Measurements from ENCODE around the gene MAP3K12.
"Not testable (repeated sequence)": the region's sequence is repeated elsewhere in the genome, so short reads cannot be mapped to it uniquely, and the experiment has no call there.

The MAP3K12 gene

DNA sequence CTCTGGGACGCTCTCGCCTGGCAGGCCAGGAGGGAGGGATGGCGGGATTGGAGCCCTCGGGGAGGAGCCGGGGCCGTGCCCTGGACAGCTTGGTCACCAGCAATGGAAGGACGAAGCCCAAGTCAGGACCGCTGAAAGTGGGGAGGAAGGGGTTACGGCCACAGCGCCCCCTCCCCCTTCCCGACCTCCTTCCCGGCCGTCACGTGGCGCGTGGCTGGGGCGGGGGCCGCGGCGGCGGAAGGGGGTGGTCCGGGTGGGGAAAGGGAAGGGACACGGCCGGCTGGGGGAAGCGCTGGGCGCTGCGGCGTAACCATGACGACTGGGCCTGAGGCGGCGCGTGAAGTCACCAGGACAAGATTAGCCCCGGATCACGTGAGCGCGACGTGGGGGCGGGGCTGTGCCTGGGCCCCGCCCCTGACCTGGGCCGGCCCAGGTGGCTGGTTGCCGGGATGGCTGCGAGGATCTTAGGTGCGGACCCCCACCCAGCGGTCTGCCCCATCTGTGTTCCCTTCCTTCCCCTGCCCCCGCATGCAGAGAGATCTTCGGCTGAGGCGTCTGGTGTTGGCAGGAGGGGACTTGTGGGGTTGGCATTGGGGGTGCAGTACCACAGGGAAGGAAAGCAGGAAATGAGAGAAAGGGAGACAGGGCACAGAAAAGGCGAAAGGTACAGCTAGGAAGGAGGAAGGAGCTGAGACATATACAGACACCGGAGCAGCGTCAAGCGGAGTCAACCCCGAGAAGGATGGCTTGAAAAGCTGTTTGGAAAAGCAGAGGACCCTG is 6.2 kb downstream of the MAP3K12 start:
- CTCF ChIA-PET = interaction anchor here (1.0 to 1.1 kb wide), 4 partner anchors 11 to 16 kb away, joined by 3 to 5 read pairs (median 4); no protein-coding TSS in a partner anchor
- Mint-ChIP-seq H3K27me3 (no peaks in the 10 kb centered on the region), H3K36me3 (peaks cover 7% of the 10 kb centered on the region), H3K27ac (peak overlapping the region; percentile 75), H3K4me3 (peak overlapping the region; percentile 87), H3K4me1 (peaks cover 42% of the 10 kb centered on the region), H3K9me3 (no peaks in the 10 kb centered on the region)
- DNase-seq = peak; percentile 93

DNA sequence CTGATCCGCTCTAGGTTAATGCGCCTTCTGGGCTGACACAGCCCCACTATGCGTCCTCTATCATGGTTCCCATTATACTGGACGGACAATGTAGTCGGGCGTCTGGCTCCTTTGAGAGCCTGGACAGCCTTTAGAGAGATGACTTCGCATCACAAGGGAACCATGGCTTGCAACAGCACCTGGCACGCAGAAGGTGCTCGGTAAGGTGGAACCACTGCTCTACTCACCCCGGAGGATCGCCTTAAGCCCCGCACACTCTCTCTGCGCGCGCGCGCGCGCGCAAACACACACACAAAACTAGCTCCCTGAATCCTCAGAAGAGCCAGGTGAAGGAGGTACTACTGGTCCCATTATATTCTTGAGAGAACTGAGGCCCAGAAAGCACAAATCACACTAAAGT is 7.1 kb downstream of the MAP3K12 start:
- H3K27me3 Mint-ChIP-seq = no peaks in the 10 kb centered on the region
- peak overlapping the region; percentile 69 for H3K27ac Mint-ChIP-seq
- H3K9me3 Mint-ChIP-seq = no peaks in the 10 kb centered on the region
- no peak for DNase-seq
- H3K4me3 Mint-ChIP-seq = peak overlapping the region; percentile 66
- peaks cover 13% of the 10 kb centered on the region for H3K36me3 Mint-ChIP-seq
- H3K4me1 Mint-ChIP-seq = peaks cover 33% of the 10 kb centered on the region
- CTCF ChIA-PET = interaction anchor here (1.1 to 2.5 kb wide), 5 partner anchors 8 to 17 kb away, joined by 3 to 10 read pairs (median 4); partner anchors contain the start of gene TARBP2

DNA sequence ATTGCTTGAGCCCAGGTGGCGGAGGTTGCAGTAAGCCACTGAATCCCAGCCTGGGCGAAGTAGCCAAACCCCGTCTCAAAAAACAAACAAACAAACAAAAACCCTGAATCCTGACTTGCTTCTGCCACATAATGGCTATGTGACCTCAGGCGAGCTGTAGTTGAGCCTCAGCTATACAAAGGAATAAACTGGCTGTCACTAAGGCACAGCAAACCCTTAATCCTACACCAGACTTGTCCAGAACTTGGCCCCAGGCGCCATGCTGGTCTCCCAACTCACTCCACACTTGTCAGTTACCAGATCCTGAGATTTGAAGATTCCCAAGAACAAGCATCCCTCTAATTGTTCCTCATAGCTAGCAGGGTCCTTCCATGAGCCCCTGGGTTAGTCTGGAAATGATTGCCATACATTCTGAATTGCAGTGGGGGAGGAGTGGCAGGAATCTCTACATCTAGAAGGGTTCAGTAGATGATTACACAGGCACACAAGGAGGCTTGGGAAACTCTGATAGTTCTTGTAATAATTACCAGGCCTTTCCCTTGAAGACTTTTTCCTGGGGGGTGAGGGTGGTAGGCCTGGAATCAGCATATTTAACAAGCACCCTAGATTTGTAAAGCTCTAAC is 9.9 kb downstream of the MAP3K12 start:
- Mint-ChIP-seq H3K27ac (no peak overlapping the region), H3K9me3 (no peaks in the 10 kb centered on the region), H3K4me3 (no peak overlapping the region), H3K4me1 (peaks cover 19% of the 10 kb centered on the region), H3K27me3 (no peaks in the 10 kb centered on the region), H3K36me3 (peaks cover 16% of the 10 kb centered on the region)
- CTCF ChIA-PET = interaction anchor here (1.2 to 1.7 kb wide), 2 partner anchors 13 to 168 kb away, joined by 3 to 5 read pairs; partner anchors contain the start of gene AAAS
- no peak for DNase-seq

DNA sequence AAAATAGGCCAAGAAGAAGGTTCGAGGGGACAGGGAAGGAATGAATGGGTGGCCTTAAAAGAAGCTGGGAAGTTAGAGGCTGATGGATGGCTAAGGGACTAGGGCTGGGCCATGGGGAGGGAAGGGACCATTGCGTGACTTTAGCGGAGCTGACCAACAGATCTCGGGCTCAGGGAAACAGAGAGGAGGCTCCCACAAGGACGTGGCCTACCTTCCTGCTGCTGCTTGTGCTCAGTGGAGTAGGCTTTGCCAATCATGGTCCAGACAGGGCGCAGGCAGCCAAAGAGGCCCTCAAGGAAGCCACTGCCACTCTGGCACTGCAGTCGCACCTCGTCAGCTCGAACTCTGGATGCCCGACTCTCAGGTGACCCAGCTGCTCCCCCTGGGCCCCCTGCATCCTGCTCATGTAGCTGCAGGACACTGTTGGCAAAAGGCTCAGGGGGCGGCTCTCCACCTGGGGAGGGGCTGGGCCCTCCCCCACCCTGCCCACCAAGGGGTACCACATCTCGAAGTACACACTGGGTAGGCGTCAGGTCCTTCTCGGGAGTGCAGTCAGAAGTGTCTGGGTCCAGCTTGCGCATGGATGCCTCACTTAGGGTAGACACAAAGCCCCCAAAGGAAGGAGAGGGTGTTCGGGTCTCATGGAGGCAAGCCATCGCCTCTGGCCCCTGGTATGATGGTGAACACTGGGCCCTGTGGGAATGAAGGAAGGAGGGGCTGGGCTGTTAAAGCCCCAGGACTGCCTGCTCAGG is 12.3 kb downstream of the MAP3K12 start:
- Mint-ChIP-seq H3K27ac (no peak overlapping the region), H3K27me3 (no peaks in the 10 kb centered on the region), H3K9me3 (no peaks in the 10 kb centered on the region), H3K4me3 (no peak overlapping the region), H3K4me1 (no peaks in the 10 kb centered on the region), H3K36me3 (peaks cover 30% of the 10 kb centered on the region)
- CTCF ChIA-PET = interaction anchor here (0.9 kb wide), 1 partner anchor 11 kb away, joined by 5 read pairs; no protein-coding TSS in a partner anchor
- no peak for DNase-seq

- no peaks in the 10 kb centered on the region for H3K27me3 Mint-ChIP-seq
- no peaks in the 10 kb centered on the region for H3K4me1 Mint-ChIP-seq
- CTCF ChIA-PET = interaction anchor here (0.9 kb wide), 1 partner anchor 10 kb away, joined by 5 read pairs; no protein-coding TSS in a partner anchor
- H3K9me3 Mint-ChIP-seq = no peaks in the 10 kb centered on the region
- no peak overlapping the region for H3K4me3 Mint-ChIP-seq
- H3K36me3 Mint-ChIP-seq = peaks cover 34% of the 10 kb centered on the region
- H3K27ac Mint-ChIP-seq = no peak overlapping the region
- DNase-seq = no peak
Measured at GRCh38 chr12:53485955-53486735, 13.1 kb downstream of the MAP3K12 start.

GRCh38 chr12:53484686-53485575 is 14.3 kb downstream of the MAP3K12 start:
- Mint-ChIP-seq H3K4me3 (no peak overlapping the region), H3K9me3 (no peaks in the 10 kb centered on the region), H3K4me1 (peaks cover under 1% of the 10 kb centered on the region), H3K36me3 (peaks cover 37% of the 10 kb centered on the region), H3K27ac (no peak overlapping the region), H3K27me3 (no peaks in the 10 kb centered on the region)
- CTCF ChIA-PET = no interaction called here
- DNase-seq = no peak

DNA sequence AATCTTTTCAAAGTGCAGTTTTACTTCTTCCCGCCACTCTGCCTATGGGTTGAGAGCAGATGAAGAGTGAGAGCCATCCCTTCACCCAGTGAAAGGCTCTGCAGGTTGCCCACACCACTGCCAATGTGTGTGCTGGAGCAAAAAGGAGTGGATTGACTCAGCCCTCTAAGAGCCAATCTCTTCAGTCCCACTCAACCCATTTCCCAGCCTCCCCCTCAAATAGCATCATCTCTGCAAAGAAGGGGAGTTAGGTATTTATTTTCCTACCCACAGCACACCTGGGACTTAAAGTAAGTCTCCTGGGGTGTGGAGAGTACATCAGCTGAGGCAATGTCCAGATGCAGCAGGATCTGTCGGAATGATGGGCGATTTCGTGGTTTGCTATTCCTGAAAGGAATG is 15.3 kb downstream of the MAP3K12 start:
- Mint-ChIP-seq H3K36me3 (peaks cover 46% of the 10 kb centered on the region), H3K27ac (no peak overlapping the region), H3K4me3 (no peak overlapping the region), H3K4me1 (peaks cover 3% of the 10 kb centered on the region), H3K27me3 (no peaks in the 10 kb centered on the region), H3K9me3 (no peaks in the 10 kb centered on the region)
- no peak for DNase-seq
- CTCF ChIA-PET = interaction anchor here (3.1 kb wide), 1 partner anchor 25 kb away, joined by 19 read pairs; no protein-coding TSS in a partner anchor

GRCh38 chr12:53483225-53483978 is 15.9 kb downstream of the MAP3K12 start:
- no peak for DNase-seq
- Mint-ChIP-seq H3K4me3 (no peak overlapping the region), H3K4me1 (peaks cover 3% of the 10 kb centered on the region), H3K27me3 (no peaks in the 10 kb centered on the region), H3K27ac (peak overlapping the region; percentile 67), H3K9me3 (no peaks in the 10 kb centered on the region), H3K36me3 (peaks cover 51% of the 10 kb centered on the region)
- CTCF ChIA-PET = interaction anchor here (0.6 to 3.1 kb wide), 2 partner anchors 25 to 86 kb away, joined by 3 to 19 read pairs; no protein-coding TSS in a partner anchor

DNA sequence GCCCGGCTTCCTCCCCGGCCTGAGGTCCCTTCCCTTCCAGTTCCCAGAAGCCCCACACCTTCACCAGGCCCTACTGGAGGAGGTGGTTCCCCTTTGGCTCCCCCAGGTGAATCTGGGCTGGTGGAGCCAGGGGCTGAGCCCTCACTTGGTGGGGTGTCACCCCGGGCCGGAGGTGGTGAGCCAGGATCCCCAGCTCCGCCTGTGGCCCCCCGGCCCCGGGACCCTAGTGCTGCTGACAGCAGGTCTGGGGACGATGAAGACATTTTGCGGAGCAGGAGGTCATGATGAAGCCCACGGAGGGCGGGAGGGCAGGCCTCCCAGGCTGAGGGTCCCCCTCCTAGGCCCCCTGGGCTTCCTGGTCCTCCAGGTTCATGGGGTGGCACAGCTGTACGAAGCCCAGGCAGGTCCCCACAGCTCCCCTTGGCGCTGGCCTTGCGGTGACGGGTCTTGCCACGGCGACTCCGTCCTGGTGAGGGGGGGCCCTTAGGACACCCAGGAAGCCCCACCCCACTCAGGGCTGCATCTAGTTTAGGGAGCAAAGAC is 16.6 kb downstream of the MAP3K12 start:
- H3K36me3 Mint-ChIP-seq = peaks cover 50% of the 10 kb centered on the region
- no peak for DNase-seq
- CTCF ChIA-PET = interaction anchor here (1.3 to 3.1 kb wide), 4 partner anchors 11 to 130 kb away, joined by 5 to 19 read pairs (median 6); partner anchors contain the start of gene TARBP2
- no peaks in the 10 kb centered on the region for H3K27me3 Mint-ChIP-seq
- no peak overlapping the region for H3K4me3 Mint-ChIP-seq
- H3K9me3 Mint-ChIP-seq = no peaks in the 10 kb centered on the region
- peaks cover 3% of the 10 kb centered on the region for H3K4me1 Mint-ChIP-seq
- no peak overlapping the region for H3K27ac Mint-ChIP-seq

GRCh38 chr12:53481939-53482586 is 17.2 kb downstream of the MAP3K12 start:
- no peak overlapping the region for H3K4me3 Mint-ChIP-seq
- H3K27ac Mint-ChIP-seq = no peak overlapping the region
- no peaks in the 10 kb centered on the region for H3K9me3 Mint-ChIP-seq
- DNase-seq = no peak
- CTCF ChIA-PET = interaction anchor here (0.7 to 3.1 kb wide), 6 partner anchors 8 to 130 kb away, joined by 3 to 19 read pairs (median 6); partner anchors contain the start of gene TARBP2
- no peaks in the 10 kb centered on the region for H3K27me3 Mint-ChIP-seq
- H3K4me1 Mint-ChIP-seq = peaks cover 3% of the 10 kb centered on the region
- H3K36me3 Mint-ChIP-seq = peaks cover 48% of the 10 kb centered on the region

DNA sequence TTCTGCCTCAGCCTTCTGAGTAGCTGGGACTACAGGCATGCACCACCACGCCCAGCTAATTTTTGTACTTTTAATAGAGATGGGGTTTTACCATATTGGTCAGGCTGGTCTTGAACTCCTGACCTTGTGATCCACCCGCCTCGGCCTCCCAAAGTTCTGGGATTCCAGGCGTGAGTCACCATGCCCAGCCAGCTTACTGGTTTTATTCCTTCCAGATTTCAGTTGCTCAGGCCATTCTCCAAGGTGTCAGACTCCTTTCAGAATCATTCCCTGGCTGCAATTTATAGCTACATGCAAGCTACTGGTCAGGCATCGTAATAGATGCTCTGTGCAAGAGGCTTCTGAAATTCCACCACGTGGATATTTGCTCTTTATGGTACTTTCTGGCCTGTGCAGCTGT is 17.8 kb downstream of the MAP3K12 start:
- not testable (repeated sequence) for H3K4me3 Mint-ChIP-seq, H3K27me3 Mint-ChIP-seq, DNase-seq, H3K27ac Mint-ChIP-seq, H3K9me3 Mint-ChIP-seq, H3K4me1 Mint-ChIP-seq
- CTCF ChIA-PET = interaction anchor here (0.7 to 3.1 kb wide), 6 partner anchors 8 to 129 kb away, joined by 3 to 19 read pairs (median 6); partner anchors contain the start of gene TARBP2
- peaks cover 54% of the 10 kb centered on the region for H3K36me3 Mint-ChIP-seq
